Measurements from ENCODE around the gene RBM19.

The RBM19 gene

GRCh38 chr12:113802966-113803758, 163.0 kb downstream of the RBM19 start:
- no peak for DNase-seq
- in situ Hi-C loops (cut with MboI; ENCODE audit: low pct_unique_long_range_greater_than_20kb, low sequenced_read_pairs): no loop called here

GRCh38 chr12:113802000-113802749, 163.9 kb downstream of the RBM19 start:
- DNase-seq: no peak
- in situ Hi-C loops (cut with MboI; ENCODE audit: low pct_unique_long_range_greater_than_20kb, low sequenced_read_pairs): no loop called here

GRCh38 chr12:113800201-113800600, 165.9 kb downstream of the RBM19 start:
- no peak for DNase-seq
- in situ Hi-C loops (cut with MboI; ENCODE audit: low pct_unique_long_range_greater_than_20kb, low sequenced_read_pairs): no loop called here

GRCh38 chr12:113798552-113798951, 167.6 kb downstream of the RBM19 start:
- DNase-seq: no peak
- in situ Hi-C loops (cut with MboI; ENCODE audit: low pct_unique_long_range_greater_than_20kb, low sequenced_read_pairs): no loop called here

- DNase-seq: no peak
- in situ Hi-C loops (cut with MboI; ENCODE audit: low pct_unique_long_range_greater_than_20kb, low sequenced_read_pairs): no loop called here
Measured at GRCh38 chr12:113797535-113797868, 168.6 kb downstream of the RBM19 start.

GRCh38 chr12:113796852-113797534, 169.1 kb downstream of the RBM19 start:
- DNase-seq: no peak
- in situ Hi-C loops (cut with MboI; ENCODE audit: low pct_unique_long_range_greater_than_20kb, low sequenced_read_pairs): no loop called here

- no peak for DNase-seq
- in situ Hi-C loops (cut with MboI; ENCODE audit: low pct_unique_long_range_greater_than_20kb, low sequenced_read_pairs): no loop called here
Measured at GRCh38 chr12:113796066-113796827, 169.9 kb downstream of the RBM19 start.

- in situ Hi-C loops (cut with MboI; ENCODE audit: low pct_unique_long_range_greater_than_20kb, low sequenced_read_pairs): no loop called here
- no peak for DNase-seq
Measured at GRCh38 chr12:113795445-113795844, 170.7 kb downstream of the RBM19 start.

- in situ Hi-C loops (cut with MboI; ENCODE audit: low pct_unique_long_range_greater_than_20kb, low sequenced_read_pairs): no loop called here
- DNase-seq: no peak
Measured at GRCh38 chr12:113794774-113795173, 171.4 kb downstream of the RBM19 start.

- in situ Hi-C loops (cut with MboI; ENCODE audit: low pct_unique_long_range_greater_than_20kb, low sequenced_read_pairs): no loop called here
Measured at GRCh38 chr12:113793250-113793649, 172.9 kb downstream of the RBM19 start.

GRCh38 chr12:113792450-113792849, 173.7 kb downstream of the RBM19 start:
- in situ Hi-C loops (cut with MboI; ENCODE audit: low pct_unique_long_range_greater_than_20kb, low sequenced_read_pairs): no loop called here
- no peak for DNase-seq

More at GRCh38 chr12:113793250-113793649, 172.9 kb downstream of the RBM19 start:
- DNase-seq: no peak

- DNase-seq: no peak
- in situ Hi-C loops (cut with MboI; ENCODE audit: low pct_unique_long_range_greater_than_20kb, low sequenced_read_pairs): no loop called here
Measured at GRCh38 chr12:113788020-113788856, 177.9 kb downstream of the RBM19 start.

GRCh38 chr12:113786107-113786506, 180.0 kb downstream of the RBM19 start:
- no peak for DNase-seq
- in situ Hi-C loops (cut with MboI; ENCODE audit: low pct_unique_long_range_greater_than_20kb, low sequenced_read_pairs): no loop called here

- DNase-seq: no peak
- in situ Hi-C loops (cut with MboI; ENCODE audit: low pct_unique_long_range_greater_than_20kb, low sequenced_read_pairs): no loop called here
Measured at GRCh38 chr12:113783811-113784210, 182.3 kb downstream of the RBM19 start.

- DNase-seq: no peak
- in situ Hi-C loops (cut with MboI; ENCODE audit: low pct_unique_long_range_greater_than_20kb, low sequenced_read_pairs): no loop called here
Measured at GRCh38 chr12:113782873-113783272, 183.3 kb downstream of the RBM19 start.

- in situ Hi-C loops (cut with MboI; ENCODE audit: low pct_unique_long_range_greater_than_20kb, low sequenced_read_pairs): no loop called here
- DNase-seq: no peak
Measured at GRCh38 chr12:113781415-113782198, 184.5 kb downstream of the RBM19 start.

GRCh38 chr12:113779774-113780173, 186.4 kb downstream of the RBM19 start:
- in situ Hi-C loops (cut with MboI; ENCODE audit: low pct_unique_long_range_greater_than_20kb, low sequenced_read_pairs): no loop called here

More at GRCh38 chr12:113779774-113780173, 186.4 kb downstream of the RBM19 start:
- no peak for DNase-seq

Data from KBM-7 (cell line).